ENCODE data around the gene GSTO2. TPM values are rescaled to one million over a fixed set of nuclear protein-coding genes. Genes with fewer than 3 reads are reported as not detected.

GSTO2 gene
- total and polyA plus RNA-seq, 2 of the 13 experiments (the other 11 are each of a cell fraction or from before 2014, with no cell fraction given) = 2.1 to 7.9 TPM

GRCh38 chr10:104231784-104232612, 37.0 kb upstream of the GSTO2 start, which contains the start of gene CFAP43 (continued):
- peak; percentile 35; the same call in 1 of the 2 replicates for TF ChIP-seq PAXIP1 (CRISPR knock-in tag; conservative IDR thresholded peaks at IDR 0.05)
- no peak for TF ChIP-seq ATAD3A (CRISPR knock-in tag; IDR thresholded peaks at IDR 0.05)
- TF ChIP-seq ARID4A (CRISPR knock-in tag; IDR thresholded peaks at IDR 0.05; ENCODE audit: borderline replicate concordance) = peak; percentile 100
- TF ChIP-seq ZNF263 (CRISPR knock-in tag; IDR thresholded peaks at IDR 0.05) = peak; percentile 13; the same call in 1 of the 2 replicates
- TF ChIP-seq ZNF296 (CRISPR knock-in tag; conservative IDR thresholded peaks at IDR 0.05) = 0 out of 2 replicates have a peak, but pooled peaks have one; percentile 22
- TF ChIP-seq FOSL2 (CRISPR knock-in tag; IDR thresholded peaks at IDR 0.05) = 0 out of 2 replicates have a peak, but pooled peaks have one; percentile 19
- TF ChIP-seq CREB3 (CRISPR knock-in tag; IDR thresholded peaks at IDR 0.05) = no peak
- TF ChIP-seq IKZF4 (CRISPR knock-in tag; IDR thresholded peaks at IDR 0.05; ENCODE audit: borderline replicate concordance, low read depth, not compliant biosample characterization) = no peak
- 0 out of 2 replicates have a peak, but pooled peaks have one; percentile 7 for TF ChIP-seq ZNF441 (CRISPR knock-in tag; IDR thresholded peaks at IDR 0.05; ENCODE audit: borderline replicate concordance)
- TF ChIP-seq ZNF83 (CRISPR knock-in tag; IDR thresholded peaks at IDR 0.05; ENCODE audit: borderline replicate concordance) = 0 out of 2 replicates have a peak, but pooled peaks have one; percentile 40
- TF ChIP-seq YEATS4 (CRISPR knock-in tag; IDR thresholded peaks at IDR 0.05; ENCODE audit: borderline replicate concordance) = peak; percentile 80
- TF ChIP-seq CENPBD1 (CRISPR knock-in tag; IDR thresholded peaks at IDR 0.05; ENCODE audit: borderline replicate concordance, low read depth) = no peak
- TF ChIP-seq ZNF792 (CRISPR knock-in tag; IDR thresholded peaks at IDR 0.05) = no peak
- TF ChIP-seq ZNF776 (CRISPR knock-in tag; IDR thresholded peaks at IDR 0.05) = no peak; the same call in 1 of the 2 replicates
- no peak for TF ChIP-seq ZBTB46 (CRISPR knock-in tag; IDR thresholded peaks at IDR 0.05; ENCODE audit: borderline replicate concordance)
- no peak for TF ChIP-seq SRSF9 (IDR thresholded peaks at IDR 0.05; ENCODE audit: borderline replicate concordance, insufficient read depth, low read depth, low read length, poor library complexity, severe bottlenecking)

Data from HepG2 (cell line).